ENCODE data around the gene TADA2B.

TADA2B gene, protein sequence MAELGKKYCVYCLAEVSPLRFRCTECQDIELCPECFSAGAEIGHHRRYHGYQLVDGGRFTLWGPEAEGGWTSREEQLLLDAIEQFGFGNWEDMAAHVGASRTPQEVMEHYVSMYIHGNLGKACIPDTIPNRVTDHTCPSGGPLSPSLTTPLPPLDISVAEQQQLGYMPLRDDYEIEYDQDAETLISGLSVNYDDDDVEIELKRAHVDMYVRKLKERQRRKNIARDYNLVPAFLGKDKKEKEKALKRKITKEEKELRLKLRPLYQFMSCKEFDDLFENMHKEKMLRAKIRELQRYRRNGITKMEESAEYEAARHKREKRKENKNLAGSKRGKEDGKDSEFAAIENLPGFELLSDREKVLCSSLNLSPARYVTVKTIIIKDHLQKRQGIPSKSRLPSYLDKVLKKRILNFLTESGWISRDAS

DNA sequence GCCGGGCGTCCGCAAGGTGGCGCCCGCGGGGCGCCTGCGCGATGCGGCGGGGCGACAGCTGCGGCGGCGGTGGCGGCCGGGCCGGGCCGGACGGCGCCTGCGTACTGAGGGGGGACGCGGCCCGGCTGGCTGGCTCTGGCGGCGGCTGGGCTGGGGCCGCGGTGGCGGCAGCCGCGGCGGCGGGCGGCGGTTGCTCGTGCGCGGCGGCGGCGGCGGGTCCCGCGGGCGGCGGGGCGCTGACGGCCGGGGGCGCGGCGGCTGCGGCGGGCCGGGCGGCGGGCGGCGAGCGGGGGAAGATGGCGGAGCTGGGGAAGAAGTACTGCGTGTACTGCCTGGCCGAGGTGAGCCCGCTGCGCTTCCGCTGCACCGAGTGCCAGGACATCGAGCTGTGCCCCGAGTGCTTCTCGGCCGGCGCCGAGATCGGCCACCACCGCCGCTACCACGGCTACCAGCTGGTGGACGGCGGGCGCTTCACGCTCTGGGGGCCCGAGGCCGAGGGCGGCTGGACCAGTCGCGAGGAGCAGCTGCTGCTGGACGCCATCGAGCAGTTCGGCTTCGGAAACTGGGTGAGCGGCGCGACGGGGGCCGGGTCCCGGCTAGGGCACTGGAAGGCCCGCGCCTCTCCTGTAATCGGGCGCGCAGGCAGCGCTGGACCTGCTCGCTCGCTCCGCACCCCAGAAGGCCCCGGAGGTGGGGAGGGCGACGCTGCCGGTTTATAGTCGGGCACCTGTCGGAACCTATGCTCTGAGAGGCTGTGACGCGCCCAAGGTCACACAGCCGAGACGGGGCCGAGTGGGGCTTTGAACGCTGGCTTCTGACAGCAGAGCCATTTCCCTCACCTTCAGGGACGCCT lies at the start of gene TADA2B:
TADA2B (plus strand) TSS at position 89 of the 853 bp plus-strand sequence; CDS start at position 297, 208 bp downstream.
- DNase-seq = no peak

DNA sequence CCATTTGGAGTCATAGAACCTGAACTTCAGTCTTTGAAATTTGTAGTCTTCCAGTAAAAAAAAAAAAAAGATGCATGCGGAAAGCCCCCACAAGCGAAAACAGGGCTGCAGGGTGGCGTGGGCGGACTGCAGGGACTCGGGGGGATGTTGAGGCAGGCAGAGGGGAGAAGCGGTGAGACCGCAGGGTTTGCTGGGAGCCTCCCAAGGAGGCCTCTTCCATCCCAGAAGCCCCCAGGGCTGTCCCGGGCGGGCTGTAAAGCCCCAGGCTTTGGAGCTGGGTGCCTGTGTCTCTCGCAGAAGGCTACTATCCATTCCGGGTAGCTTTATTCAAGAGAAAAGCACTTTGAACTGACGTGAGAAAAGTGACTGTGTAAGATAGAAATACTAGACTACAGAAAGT lies 46.7 kb upstream of the TADA2B start:
- DNase-seq = no peak

DNA sequence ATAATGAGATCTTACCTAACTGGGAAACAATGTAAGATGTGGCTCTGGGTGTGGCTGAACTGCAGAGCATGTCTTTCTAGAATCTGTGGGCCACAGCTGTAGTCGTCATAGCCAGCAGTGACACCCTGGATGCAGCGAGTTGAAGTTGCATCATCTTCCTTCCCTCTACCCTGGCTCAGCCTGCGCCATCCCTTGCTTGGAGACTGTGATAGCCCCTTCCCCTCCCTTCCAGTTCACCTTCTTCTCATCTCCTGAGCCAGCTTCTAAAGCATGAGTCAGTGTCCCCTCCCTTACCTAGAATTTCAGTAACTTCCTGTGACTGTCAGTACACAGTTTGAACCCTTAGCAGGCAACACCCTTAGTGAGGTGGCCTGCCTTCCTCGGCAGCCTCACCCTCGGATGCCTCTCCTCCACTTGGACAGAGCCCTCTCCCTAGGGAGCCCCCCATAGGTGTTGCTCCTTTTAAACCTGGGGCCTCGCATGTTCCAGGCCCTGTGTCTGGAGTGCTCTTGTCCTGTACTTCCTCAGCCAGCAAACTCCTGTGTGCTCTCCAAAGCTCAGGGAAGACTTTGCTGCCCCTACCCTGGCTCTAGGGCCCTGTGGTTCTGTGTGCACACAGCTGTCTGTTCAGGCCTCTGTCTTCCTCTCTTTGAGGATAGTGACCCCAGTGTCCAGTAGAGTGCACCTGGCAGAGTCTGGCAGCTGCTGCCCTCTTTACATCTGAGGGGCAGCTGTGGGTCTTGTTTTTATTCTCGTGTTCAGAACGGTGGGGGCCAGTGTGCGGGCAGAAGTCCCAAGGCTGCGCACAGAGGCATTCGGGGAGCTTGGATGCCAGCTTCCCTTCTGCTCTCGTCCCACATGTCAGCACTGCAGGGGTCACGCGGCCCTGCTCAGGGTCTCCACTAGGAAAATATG lies 43.7 kb upstream of the TADA2B start:
- DNase-seq = no peak

DNA sequence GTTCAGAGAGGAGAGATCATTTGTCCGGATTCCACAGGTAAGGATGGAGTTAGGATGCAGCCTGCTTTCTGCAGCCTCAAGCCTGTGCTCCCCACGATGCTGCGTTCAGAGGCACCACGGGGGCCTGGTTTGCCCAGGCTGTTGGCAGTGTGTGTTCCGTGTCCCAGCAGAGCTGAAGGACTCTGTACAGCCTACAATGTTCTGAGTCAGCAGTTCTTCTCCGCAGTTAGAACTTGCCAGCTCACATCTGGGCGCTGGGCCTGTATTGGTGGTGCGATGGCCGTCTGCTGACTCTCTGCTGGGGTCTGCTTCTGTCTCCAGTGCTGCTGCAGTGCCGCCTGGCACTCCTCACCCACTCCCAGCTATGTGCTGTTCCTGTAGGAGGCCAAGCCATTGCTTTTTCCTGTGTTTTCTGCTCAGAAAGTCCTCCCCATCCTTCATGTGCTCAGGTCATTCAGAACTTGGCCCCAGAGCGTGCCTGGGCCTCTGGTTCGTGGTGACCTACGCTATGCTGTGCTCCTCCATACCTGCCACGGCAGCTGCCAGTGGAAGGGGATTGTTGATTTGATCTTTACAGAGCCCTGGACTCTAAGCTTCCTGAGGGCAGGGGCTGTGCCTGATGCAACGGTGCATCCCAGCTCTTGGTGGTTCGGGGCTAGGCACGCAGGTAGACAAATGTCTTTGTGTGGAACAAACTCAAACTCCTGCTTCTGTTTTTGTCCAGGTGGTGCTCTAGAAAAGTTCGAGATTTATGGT lies 42.6 kb upstream of the TADA2B start:
- DNase-seq = no peak

DNA sequence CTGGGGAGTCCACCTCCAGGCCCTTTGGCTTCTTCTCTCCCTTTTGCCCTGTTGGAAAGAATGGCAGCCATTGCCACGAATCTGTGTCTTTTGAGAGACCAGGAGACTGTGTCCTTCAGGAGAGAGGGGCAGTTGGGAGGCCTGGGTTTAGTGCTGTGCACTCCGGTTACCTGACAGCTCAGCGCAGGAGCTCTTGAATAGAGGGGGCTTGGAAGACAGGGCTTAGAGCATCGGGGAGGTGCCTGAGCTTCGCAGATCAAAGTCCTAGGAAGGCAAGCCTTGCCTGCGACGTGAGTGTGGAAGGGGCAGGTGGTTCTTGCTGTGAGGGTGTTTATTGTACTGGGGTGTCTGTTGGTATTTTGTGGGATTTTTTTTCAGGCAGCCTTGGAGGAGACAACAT lies 41.9 kb upstream of the TADA2B start:
- no peak for DNase-seq

DNA sequence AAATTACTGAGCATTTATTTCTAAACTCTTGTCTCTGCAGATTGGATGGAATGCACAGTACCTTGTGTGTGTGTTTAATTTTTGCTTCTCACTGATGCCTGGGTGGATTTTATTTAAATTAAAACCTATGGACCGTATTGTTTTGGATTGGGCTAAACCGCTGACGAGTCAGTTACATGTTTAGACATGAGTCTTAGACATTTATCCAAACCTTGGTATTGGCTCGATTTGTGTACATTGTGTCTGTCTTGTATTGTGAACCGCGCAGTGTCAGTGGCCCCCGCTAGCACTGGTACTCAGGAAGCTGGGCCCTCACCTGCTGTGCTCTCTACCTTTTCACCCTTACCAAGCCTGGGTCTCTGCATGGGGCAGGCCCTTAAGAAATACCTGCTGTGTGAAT lies 40.8 kb upstream of the TADA2B start:
- DNase-seq = no peak

DNA sequence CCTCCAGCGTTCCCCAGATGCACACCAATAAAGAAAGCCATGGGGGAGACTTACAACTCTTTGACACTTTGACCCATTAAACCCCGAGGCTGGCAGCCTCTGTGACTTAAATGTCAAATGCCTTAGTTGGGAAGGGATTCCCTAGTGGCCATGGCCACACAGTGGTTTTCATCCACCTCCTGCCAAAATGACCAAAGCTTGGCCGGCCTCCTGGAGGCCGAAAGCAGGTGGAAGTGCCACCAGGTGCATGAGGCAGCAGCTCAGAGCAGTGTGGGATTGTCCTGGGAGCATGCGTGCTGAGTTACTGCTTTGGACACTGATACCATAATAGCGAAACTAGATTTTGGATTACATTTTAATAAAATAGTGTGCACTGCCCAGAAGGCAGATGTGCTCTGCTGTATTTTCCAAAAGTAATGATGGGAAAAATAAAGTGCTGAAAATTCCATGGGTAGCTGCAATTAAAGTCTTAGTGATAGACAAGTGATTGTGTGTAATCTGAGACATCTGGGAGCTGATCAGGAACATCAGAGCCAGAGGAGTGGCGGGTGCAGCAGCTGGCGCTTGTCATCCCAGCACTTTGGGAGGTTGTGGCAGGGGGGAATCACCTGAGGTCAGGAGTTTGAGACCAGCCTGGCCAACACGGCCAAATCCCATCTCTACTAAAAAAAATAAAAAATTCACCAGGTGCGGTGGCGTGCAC lies 39.8 kb upstream of the TADA2B start:
- DNase-seq = no peak

DNA sequence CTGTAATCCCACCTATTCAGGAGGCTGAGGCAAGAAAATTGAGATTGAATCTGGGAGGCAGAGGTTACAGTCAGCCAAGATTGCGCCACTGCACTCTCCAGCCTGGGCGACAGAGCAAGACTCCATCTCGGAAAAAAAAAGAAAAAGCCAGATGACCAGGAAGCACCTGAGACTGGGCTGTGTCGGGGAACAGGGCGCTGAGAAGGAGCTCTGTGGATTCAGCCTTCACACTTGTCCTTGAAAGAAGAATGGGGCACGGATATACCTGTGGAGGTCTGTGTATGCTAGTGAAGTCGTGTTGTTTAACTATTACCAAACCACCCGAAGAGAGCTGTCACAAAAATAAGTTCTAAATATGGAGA lies 39.3 kb upstream of the TADA2B start:
- DNase-seq = no peak

DNA sequence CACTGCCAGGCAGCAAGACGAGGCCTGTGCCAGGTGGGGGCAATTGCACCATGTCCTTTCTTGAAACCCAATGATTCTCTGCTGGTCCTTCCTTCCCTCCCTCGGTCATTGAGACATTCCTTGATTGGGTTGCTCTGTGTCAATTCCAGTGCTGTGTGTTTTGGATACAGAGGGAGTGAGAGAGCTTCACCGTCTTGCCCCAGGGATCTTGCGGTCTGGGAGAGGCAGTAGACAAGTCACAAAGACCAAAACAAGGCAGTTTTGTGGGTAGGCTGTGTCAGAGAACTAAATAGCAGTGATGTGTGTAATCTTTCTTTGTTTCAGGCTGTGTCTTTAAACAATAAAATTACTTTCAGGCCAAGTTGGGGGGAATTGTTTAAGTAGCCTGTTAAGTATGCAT lies 38.8 kb upstream of the TADA2B start:
- DNase-seq = no peak

DNA sequence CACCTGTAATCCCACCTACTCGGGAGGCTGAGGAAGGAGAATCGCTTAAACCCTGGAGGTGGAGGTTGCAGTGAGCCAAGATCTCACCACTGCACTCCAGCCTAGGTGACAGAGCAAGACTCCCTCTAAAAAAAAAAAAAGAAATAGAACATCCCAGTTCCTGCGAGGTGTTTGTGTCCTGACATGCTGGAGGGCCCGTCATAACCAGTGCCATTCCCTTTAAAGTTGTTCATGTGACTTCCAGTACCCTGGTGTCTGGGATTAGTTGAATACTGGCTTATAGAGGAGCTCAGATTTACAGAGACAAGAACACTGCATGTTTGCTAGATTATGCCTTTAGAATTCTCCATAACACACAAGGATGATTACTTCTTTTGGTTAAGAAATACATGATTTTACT lies 37.6 kb upstream of the TADA2B start:
- no peak for DNase-seq

DNA sequence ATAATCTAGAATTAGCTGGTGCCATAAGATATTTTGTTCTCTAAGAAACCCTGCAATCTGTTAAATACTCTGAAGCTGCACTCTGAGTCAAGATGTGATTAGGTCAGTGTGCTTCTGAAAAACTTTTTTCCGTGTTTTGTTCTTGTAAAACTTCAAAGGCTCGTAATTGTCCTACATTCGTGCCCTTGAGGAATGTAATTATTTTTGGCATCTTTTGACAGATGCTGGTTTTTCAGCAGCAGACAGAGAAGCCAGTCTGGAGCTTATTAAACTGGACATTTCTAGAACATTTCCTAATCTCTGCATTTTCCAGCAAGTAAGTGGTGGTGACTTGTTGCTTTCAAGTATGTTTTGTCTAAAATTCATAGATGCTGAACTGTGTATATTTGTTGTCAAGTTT lies 36.8 kb upstream of the TADA2B start:
- DNase-seq = no peak

DNA sequence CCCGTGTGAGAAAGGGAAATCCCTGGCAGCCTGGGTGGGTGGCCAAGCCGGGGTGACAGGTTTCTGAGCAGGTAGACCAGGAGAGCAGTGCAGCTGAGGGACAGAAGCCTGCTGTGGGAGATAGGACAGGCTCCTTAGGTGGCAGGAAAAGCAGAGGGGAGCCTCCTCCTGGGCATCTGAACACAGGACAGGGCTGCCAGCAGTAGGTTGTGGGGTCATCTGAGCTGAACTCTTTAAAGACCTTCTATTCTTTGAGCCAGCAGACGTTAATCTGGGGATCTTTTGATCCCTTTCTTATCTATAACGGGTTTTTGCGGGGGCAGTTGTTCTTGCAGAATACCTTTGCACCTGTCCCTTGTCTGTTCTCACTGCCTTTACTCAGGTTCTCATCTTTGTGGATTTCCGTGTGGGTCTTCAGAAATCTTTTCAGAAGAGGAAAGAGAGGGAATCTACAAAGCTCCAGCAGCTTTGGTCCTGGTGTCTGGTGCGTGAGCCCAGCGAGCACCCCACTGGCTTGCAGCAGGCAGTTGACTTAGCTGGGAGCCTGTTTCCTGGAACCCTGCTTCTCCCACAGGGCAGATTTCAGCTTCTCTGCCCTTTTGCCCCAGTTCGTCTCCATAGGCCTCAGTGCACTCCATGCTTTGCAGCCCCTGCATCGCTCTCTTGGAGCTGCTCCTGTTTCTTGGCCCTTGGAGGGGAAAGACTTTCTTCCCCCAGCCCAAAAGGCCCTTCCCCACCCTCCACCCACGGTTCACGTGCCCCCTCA lies 35.8 kb upstream of the TADA2B start:
- no peak for DNase-seq

DNA sequence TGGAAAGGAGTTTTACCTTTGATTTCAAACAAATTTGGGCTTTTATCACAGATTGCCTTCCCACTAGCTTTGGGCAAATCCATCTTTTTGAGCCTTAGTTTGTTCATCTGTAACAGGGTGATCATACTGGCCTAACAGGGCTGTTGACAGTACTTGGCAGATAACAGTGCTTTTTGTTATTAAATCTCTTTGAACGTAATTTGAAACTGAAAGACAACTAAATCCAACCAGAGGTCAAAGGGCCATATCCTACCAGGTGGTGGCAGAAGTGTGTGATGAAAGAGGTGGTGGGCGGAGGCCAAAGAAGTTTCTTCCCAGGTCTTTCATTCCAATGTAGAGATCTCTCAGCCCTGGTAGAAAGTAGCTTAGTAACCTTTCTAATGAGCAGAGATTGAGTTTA lies 35.2 kb upstream of the TADA2B start:
- no peak for DNase-seq

DNA sequence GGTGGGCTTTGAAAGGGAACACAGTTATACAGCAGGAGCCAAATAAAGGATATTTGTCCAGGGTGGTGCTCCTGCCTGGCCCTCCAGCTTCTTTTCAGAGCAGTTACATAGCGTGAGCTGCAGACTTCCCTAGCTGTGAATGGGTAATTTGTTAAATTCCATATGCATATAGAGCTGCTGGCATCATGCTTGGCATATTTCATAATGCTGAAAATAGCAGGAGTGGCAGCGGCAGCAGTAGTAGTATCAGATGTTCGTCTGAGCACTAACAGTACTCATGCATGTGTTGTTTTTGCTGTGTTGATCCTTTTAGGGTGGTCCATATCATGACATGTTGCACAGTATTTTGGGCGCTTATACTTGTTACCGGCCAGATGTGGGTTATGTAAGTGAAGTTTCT lies 33.6 kb upstream of the TADA2B start:
- DNase-seq = no peak

DNA sequence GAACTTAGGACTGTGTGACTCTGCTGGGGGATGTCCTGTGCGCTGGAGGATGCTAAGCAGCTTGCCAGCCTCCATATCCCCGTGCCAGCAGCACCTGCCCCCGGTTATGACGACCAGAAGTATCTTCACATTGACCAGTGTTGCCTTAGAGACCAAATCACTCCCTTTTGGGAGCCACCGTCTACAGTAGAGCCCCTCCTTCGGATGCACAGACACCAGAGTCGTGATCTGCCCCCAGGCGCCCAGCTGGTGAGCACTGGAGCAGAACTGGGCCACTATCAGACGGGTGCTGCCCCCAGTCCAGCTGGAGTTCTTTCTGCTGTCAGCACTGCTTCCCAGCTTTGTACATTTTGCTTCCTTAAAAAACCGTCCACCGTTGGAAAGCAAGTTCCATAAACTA lies 30.0 kb upstream of the TADA2B start:
- DNase-seq = no peak

DNA sequence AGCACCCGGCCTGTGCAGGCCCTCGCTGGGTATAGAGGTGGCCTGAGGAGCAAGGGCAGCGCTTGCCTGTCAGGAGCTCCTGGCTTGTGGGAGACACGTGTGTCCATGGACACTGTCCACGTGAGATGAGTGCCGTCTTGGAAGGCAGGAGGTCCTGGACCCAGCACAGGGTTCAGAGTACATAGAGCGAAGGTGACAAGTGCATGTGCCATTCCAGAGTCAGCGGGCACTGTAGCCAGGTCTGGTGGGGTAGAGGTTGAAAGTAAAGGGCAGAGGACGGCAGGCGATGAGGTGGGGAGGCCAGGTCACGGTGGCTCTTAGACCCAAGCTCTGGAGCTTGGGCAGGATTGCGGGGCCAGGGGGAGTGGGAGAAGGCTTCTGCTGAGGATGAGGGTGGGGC lies 28.4 kb upstream of the TADA2B start:
- DNase-seq = no peak

DNA sequence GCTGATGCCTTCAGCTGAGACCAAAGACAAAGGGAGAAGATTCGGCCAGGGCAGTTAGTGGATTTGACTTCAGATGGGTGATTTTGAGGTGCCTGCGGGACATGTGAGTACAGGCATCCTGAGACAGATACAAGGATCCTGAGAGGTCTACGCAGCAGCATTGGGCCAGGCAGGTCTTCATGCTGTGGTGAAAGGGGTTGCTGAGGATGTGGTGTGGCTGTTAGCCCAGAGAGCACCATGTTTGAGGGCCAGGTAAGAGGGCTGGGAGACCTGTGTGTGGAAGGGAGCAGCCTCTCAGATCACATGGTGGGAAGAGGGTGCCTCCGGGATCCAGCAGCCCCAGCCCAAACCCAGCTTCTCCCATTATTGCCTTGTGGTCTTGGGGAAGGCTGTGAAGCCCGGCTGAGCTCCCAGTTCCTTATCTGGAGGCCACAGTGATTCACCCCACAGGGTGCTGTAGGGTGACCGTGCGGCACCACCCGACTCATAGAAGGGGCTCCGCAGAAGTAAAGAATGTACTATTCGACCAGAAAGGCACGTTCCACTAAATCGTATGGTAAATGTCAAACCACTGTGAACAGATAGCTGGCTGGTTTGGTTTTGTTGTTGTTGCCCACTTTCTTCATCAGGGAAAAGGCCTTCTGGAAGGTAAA lies 27.7 kb upstream of the TADA2B start:
- no peak for DNase-seq

DNA sequence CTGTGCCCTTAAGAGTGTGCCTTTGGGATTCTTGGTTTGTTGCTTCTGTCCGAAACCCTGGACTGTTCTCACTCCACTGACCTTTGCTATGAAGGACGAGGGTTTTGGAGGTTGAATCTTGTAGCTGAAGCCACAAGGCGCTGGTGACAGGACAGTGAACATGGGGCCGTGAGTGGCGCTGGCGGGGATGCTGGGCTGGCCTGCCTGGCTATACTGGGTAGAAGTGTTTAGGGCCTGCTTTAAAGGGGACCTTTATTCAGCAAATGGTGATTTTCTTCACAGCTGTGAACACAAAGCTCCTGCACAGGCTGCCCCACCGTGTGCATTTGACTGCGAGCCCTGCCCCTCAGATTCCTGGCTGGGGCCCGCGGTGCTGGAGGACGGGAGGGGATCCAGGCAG lies 27.1 kb upstream of the TADA2B start:
- no peak for DNase-seq

DNA sequence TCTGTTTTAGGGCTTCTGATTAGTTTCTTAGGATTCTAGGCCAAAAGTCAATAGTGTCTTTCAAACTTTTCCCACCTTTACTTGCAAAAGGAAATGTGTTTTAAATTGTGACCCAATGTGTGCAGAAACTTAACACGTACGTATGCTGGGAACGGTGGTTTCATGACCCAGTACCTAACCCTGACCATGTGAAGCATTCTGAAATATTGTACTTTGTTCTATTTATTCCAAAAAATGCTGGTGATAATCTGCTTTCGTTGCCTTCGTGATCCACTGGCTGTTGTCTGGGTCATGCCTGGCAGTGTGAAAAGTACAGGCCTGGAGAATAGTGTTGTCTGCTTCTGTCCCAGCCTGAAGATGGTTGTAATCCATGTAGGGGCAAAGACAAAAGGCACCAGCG lies 26.7 kb upstream of the TADA2B start:
- no peak for DNase-seq

DNA sequence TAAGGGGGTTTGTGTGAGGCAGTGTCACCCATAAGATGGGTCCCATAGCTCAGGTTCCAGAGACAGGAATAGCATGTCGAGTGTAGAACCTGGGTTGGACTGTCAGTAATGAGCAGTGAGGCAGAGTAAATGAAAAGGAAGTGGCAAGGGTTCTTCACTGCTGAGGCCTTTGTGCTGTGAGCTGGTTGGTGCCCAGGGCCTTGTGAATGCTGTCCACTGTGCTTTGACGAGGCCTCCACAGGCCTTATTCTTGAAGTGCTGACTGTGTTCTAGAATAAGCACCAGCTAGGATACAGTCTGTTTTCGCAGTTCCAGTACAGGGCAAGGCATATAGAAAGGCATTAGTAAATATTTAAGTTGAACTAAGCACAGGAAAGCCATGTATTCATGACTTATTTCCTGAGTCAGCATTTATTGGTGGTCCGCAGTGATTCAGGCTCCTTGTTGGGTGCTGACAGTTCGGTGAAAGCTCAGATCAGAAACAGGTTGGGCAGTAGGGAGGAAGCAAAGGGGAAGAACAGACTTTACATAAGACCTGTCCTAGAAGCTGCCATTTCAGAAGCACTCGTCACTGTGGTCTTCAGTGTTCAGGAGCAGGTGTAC lies 25.6 kb upstream of the TADA2B start:
- no peak for DNase-seq

Measured in NCI-H2029 treated with DMSO at 0.1 percent for 48 hours (cell line).